B cell (primary cell): Measurements from ENCODE around the gene ZNF804B. TPM values are rescaled to one million over a fixed set of nuclear protein-coding genes. Genes with fewer than 3 reads are reported as not detected.

Source experiments
- ATAC-seq: fragments of 200-7000 bp; cut with Tn5 transposase; one replicate; pipeline ENCODE4 v1.10.0; 2021; ENCODE audit warnings: low read depth, mild to moderate bottlenecking, moderate number of reproducible peaks, moderate library complexity
- CTCF ChIA-PET: fragments of 350-600 bp; sonication (Branson Sonifier 250); formaldehyde crosslinking; loops from one replicate; lab custom pipeline; 2021; ENCODE audit warnings: antibody characterized with exemption, inconsistent platforms; lab: Charles Lee
- POLR2A ChIA-PET: fragments of 350-600 bp; sonication (Branson Sonifier 250); formaldehyde crosslinking; loops from one replicate; lab custom pipeline; 2021; ENCODE audit warnings: antibody characterized with exemption; lab: Charles Lee
- DNase-seq: peaks from one replicate; pipeline ENCODE4 v3.0.0; 2013
- H2AFZ ChIP-seq: 2 replicates; pipeline ENCODE4 v1.6.1; 2012; ENCODE audit warnings: mild to moderate bottlenecking, low read depth, low read length; ENCODE audit not compliant: insufficient read depth, poor library complexity, severe bottlenecking
- H3K27ac ChIP-seq, 2 donors: 1 replicate in 1 of 2; 2 replicates in 1 of 2; pipeline ENCODE4 v1.5.1; 2012 to 2013; ENCODE audit warnings: low read length in 2 of 2, mild to moderate bottlenecking in 2 of 2, moderate library complexity in 1 of 2
- H3K27me3 ChIP-seq, 4 experiments: fragments of 200-600 bp in 1 of 4; sonication (generic) in 1 of 4; replicated peaks in 1 of 4; 1 replicate in 2 of 4; 2 replicates in 2 of 4; pipeline versions ENCODE4 v1.6.1 to v1.7.0; 2013 to 2016; ENCODE audit warnings: low read length in 3 of 4, mild to moderate bottlenecking in 2 of 4, mixed read lengths in 1 of 4, moderate library complexity in 1 of 4; ENCODE audit not compliant: insufficient read depth in 4 of 4, control insufficient read depth in 3 of 4; ENCODE audit errors: control extremely low read depth in 1 of 4
- H3K36me3 ChIP-seq, 2 experiments: replicated peaks in 1 of 2; 1 replicate in 1 of 2; 2 replicates in 1 of 2; pipeline versions ENCODE4 v1.6.1 to v1.7.1; 2013; ENCODE audit warnings: low read length in 1 of 2; ENCODE audit not compliant: insufficient read depth in 2 of 2, control insufficient read depth in 1 of 2; ENCODE audit errors: control extremely low read depth in 1 of 2, extremely low read depth in 1 of 2
- H3K4me1 ChIP-seq, 2 donors: fragments of 200-600 bp in 1 of 2; sonication (generic) in 1 of 2; 1 replicate in 1 of 2; 2 replicates in 1 of 2; pipeline versions ENCODE4 v1.5.1 to v1.6.1; 2013 to 2017; ENCODE audit warnings: low read length in 2 of 2; ENCODE audit not compliant: control insufficient read depth in 2 of 2, insufficient read depth in 2 of 2
- H3K4me2 ChIP-seq: replicated peaks from 2 replicates; pipeline ENCODE3; 2012; ENCODE audit warnings: mild to moderate bottlenecking, low read depth, low read length; ENCODE audit not compliant: poor library complexity, severe bottlenecking
- H3K4me3 ChIP-seq, 5 experiments: fragments of 200-600 bp in 1 of 5; sonication (generic) in 1 of 5; 1 replicate in 3 of 5; 2 replicates in 2 of 5; pipeline versions ENCODE4 v1.5.1 to v1.7.0; 2011 to 2016; ENCODE audit warnings: low read length in 4 of 5, mild to moderate bottlenecking in 4 of 5, low read depth in 2 of 5, control low read depth in 1 of 5, moderate library complexity in 1 of 5; ENCODE audit not compliant: insufficient read depth in 1 of 5; ENCODE audit errors: control extremely low read depth in 1 of 5, extremely low read depth in 1 of 5
- H3K79me2 ChIP-seq: fragments of 200-600 bp; sonication (generic); one replicate; pipeline ENCODE4 v1.6.0; 2016; ENCODE audit warnings: low read length; ENCODE audit not compliant: control insufficient read depth, insufficient read depth
- H3K9ac ChIP-seq: fragments of 200-600 bp; sonication (generic); 2 replicates; pipeline ENCODE4 v1.6.1; 2017; ENCODE audit warnings: mild to moderate bottlenecking, low read length, moderate library complexity
- H3K9me3 ChIP-seq, 3 donors: one replicate each; pipeline versions ENCODE4 v1.6.1 to v1.7.1; 2013; ENCODE audit warnings: low read length in 2 of 3; ENCODE audit not compliant: control insufficient read depth in 2 of 3, insufficient read depth in 1 of 3; ENCODE audit errors: control extremely low read depth in 1 of 3
- H4K20me1 ChIP-seq: 2 replicates; pipeline ENCODE4 v1.6.0; 2012; ENCODE audit warnings: mild to moderate bottlenecking, low read length; ENCODE audit not compliant: insufficient read depth, control insufficient read depth, poor library complexity, severe bottlenecking
- H3K27ac Mint-ChIP-seq: one replicate; pipeline ENCODE4 v1.8.0; 2021; ENCODE audit warnings: mixed read lengths
- H3K27me3 Mint-ChIP-seq: one replicate; pipeline ENCODE4 v1.8.0; 2021; ENCODE audit warnings: mixed read lengths
- H3K4me1 Mint-ChIP-seq: one replicate; pipeline ENCODE4 v1.8.0; 2021; ENCODE audit warnings: mixed read lengths
- H3K4me3 Mint-ChIP-seq: one replicate; pipeline ENCODE4 v1.8.0; 2021; ENCODE audit warnings: mixed read lengths
- H3K9me3 Mint-ChIP-seq: one replicate; pipeline ENCODE4 v1.8.0; 2022; ENCODE audit warnings: mixed read lengths; ENCODE audit not compliant: insufficient read depth
- EZH2 ChIP-seq: IDR thresholded peaks from 2 replicates; pipeline ENCODE4 v1.6.1; 2012; ENCODE audit warnings: borderline replicate concordance, low read depth, mild to moderate bottlenecking, moderate library complexity, low read length; ENCODE audit not compliant: insufficient read depth, poor library complexity, severe bottlenecking
- WGBS: methylation state at CpG from one replicate; pipeline ENCODE4 v1.1.5; 2013; ENCODE audit warnings: missing lambda C conversion rate; ENCODE audit not compliant: insufficient coverage; 5-methylcytosine and 5-hydroxymethylcytosine counted together
- intact Hi-C: fragments of 100-400 bp; cut with micrococcal nuclease; formaldehyde crosslinking; loops from one replicate; pipeline ENCODE4 v1.10.0; 2022
- polyA plus RNA-seq: library from polyadenylated mRNA; depleted of rRNA; stranded (reverse); fragments of >200 nt; gene quantifications from 2 replicates; pipeline ENCODE4 v1.2.3, GENCODE V29; 2012
- small RNA-seq: library from RNA; depleted of rRNA; stranded (forward); fragments of <200 nt; gene quantifications from one replicate; pipeline ENCODE3, GENCODE V24; 2012; ENCODE audit warnings: low replicate concordance, low read depth; ENCODE audit not compliant: insufficient read length
- total RNA-seq, 2 donors: library from RNA; stranded (reverse); fragments of 120-200 nt in 1 of 2; gene quantifications; 1 replicate in 1 of 2; 2 replicates in 1 of 2; pipeline versions ENCODE4 v1.2.3 to v1.2.4, GENCODE V29; 2013 to 2022
- TF ChIP-seq, protein P1 (sequence below): fragments of 200-600 bp; IDR thresholded peaks from one replicate; pipeline ENCODE4 v1.8.0; 2022; ENCODE audit warnings: antibody characterized with exemption, mild to moderate bottlenecking

ZNF804B gene
- total and polyA plus RNA-seq, 2 donors (not counting 1 experiment from before 2014, with no cell fraction given): not detected

DNA sequence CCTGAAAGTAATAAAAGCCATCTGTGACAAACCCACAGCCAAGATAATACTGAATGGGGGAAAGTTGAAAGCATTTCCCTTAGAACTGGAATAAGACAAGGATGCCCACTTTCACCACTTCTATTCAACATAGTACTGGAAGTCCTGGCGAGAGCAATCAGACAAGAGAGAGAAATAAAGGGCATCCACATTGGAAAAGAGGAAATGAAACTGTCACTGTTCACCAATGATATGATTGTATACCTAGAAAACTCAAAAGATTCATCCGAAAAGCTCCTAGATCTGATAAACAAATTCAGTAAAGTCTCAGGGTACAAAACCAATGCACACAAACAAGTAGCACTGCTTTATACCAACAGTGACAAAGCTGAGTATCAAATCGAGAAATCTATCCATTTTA lies 617.7 kb downstream of the ZNF804B start:
- H3K9me3 Mint-ChIP-seq: peaks cover 2% of the 10 kb centered on the region
- WGBS: 100% methylated on average over 1 of the region's 3 CpGs
- TF ChIP-seq, protein P1, sequence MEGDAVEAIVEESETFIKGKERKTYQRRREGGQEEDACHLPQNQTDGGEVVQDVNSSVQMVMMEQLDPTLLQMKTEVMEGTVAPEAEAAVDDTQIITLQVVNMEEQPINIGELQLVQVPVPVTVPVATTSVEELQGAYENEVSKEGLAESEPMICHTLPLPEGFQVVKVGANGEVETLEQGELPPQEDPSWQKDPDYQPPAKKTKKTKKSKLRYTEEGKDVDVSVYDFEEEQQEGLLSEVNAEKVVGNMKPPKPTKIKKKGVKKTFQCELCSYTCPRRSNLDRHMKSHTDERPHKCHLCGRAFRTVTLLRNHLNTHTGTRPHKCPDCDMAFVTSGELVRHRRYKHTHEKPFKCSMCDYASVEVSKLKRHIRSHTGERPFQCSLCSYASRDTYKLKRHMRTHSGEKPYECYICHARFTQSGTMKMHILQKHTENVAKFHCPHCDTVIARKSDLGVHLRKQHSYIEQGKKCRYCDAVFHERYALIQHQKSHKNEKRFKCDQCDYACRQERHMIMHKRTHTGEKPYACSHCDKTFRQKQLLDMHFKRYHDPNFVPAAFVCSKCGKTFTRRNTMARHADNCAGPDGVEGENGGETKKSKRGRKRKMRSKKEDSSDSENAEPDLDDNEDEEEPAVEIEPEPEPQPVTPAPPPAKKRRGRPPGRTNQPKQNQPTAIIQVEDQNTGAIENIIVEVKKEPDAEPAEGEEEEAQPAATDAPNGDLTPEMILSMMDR: no peak
- no peak for TF ChIP-seq EZH2
- H3K27me3 Mint-ChIP-seq: no peaks in the 10 kb centered on the region
- H3K4me1 Mint-ChIP-seq: no peaks in the 10 kb centered on the region
- H3K36me3 ChIP-seq: no peaks in the 10 kb centered on the region
- intact Hi-C loops: no loop called here
- no peak overlapping the region for H3K9ac ChIP-seq
- no peaks in the 10 kb centered on the region for H3K27me3 ChIP-seq
- POLR2A ChIA-PET: no interaction called here
- H3K4me3 ChIP-seq: no peak overlapping the region
- no peak overlapping the region for H2AFZ ChIP-seq
- H3K4me1 ChIP-seq: no peaks in the 10 kb centered on the region
- no peak overlapping the region for H3K27ac Mint-ChIP-seq
- H3K9me3 ChIP-seq: no peaks in the 10 kb centered on the region
- no peak overlapping the region for H3K4me3 Mint-ChIP-seq
- H3K27ac ChIP-seq: no peak overlapping the region
- ATAC-seq (no peak), DNase-seq (no peak)
- H3K4me2 ChIP-seq: no peak overlapping the region
- H3K79me2 ChIP-seq: no peaks in the 10 kb centered on the region
- no peaks in the 10 kb centered on the region for H4K20me1 ChIP-seq
- CTCF ChIA-PET: no interaction called here

GRCh38 chr7:89385411-89385810 lies 625.9 kb downstream of the ZNF804B start:
- no peak overlapping the region for H3K27ac ChIP-seq
- no peaks in the 10 kb centered on the region for H3K27me3 Mint-ChIP-seq
- no peaks in the 10 kb centered on the region for H3K79me2 ChIP-seq
- H3K27ac Mint-ChIP-seq: no peak overlapping the region
- H3K36me3 ChIP-seq: no peaks in the 10 kb centered on the region
- intact Hi-C loops: no loop called here
- ChIA-PET CTCF (no interaction called here), POLR2A (no interaction called here)
- no peaks in the 10 kb centered on the region for H3K27me3 ChIP-seq
- peaks cover 0 to 7% (median 0%) of the 10 kb centered on the region in 3 donors for H3K9me3 ChIP-seq
- DNase-seq: no peak
- no peaks in the 10 kb centered on the region for H3K4me1 ChIP-seq
- TF ChIP-seq EZH2: no peak
- TF ChIP-seq, protein P1: no peak
- no peak overlapping the region for H3K4me2 ChIP-seq
- no peak overlapping the region for H3K4me3 ChIP-seq
- H3K4me3 Mint-ChIP-seq: no peak overlapping the region
- no peak overlapping the region for H2AFZ ChIP-seq
- H3K4me1 Mint-ChIP-seq: no peaks in the 10 kb centered on the region
- H3K9ac ChIP-seq: no peak overlapping the region
- ATAC-seq: no peak
- WGBS: no CpG with 5 or more reads among the region's 1 CpG
- peaks cover 2% of the 10 kb centered on the region for H3K9me3 Mint-ChIP-seq
- no peaks in the 10 kb centered on the region for H4K20me1 ChIP-seq

Small RNA genes within 50 kb of the gene (small RNA-seq; reads per million reads assigned to genes)
- gene AC002127.1: not detected

Other genes with a start within 250 kb of the ZNF804B start
- not detected in 2 replicates for gene TEX47, start 36.0 kb downstream of the ZNF804B start, total RNA-seq
- gene TEX47, start 36.0 kb downstream of the ZNF804B start, polyA plus RNA-seq: not detected in 2 replicates